AML-193 (cell line): Measurements from ENCODE around the gene CEP152.
"Not testable (repeated sequence)": the region's sequence is repeated elsewhere in the genome, so short reads cannot be mapped to it uniquely, and the experiment has no call there.

ENCODE experiments used
- DNase-seq, 2 experiments: peaks; one replicate each; lab custom pipeline; 2025; lab: John Stamatoyannopoulos, UW

CEP152 gene

DNA sequence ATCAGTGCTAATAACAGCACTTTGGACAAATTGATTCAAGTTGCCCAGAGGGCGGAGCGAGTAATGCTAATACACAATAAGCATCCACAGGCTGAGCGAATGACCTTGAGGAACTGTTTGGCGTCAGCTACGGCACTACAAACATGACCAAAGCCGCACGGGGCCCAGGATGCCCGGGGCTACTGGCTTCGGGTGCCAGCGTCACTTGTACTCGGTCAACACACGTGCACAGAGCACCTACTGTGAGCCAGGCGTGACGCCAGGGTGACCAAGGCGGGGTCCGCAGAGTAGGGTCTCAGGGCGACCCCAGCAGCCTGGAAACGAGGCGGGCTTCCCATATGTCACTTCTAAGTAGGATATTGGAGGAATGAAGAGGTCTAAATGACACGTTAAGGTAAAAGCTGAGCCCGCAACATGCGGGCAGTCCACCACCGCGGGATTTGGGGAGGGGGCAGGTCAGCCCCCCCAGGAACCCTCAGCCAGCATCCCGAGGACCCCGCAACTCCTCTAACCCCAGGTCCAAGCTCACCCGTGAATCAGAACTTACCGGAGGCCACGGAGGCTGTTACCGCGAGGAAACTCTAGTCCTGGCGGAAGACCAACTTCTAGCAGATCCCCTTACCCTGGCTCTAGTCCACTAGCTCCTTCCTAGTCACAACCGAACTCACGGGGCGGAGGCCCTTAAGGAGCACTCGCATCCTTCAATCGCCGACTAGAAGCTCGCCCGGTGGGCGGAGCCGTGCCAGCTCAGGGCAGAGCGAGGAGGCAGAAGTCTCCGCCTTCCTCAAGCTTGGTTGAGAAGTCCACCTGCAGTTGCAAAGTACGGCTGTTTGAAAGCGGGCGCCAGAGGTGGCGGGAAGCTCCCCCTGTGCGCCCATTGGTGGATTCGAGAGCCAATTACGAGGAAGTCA, at the start of gene CEP152:
Gene CEP152 (minus strand): TSS at position 656 of the 911 bp plus-strand sequence. CDS start 5,420 bp downstream, outside the sequence.
- DNase-seq: peak; percentile 97

- DNase-seq: no peak
Measured at GRCh38 chr15:48859426-48859825, 48.6 kb upstream of the CEP152 start.

DNA sequence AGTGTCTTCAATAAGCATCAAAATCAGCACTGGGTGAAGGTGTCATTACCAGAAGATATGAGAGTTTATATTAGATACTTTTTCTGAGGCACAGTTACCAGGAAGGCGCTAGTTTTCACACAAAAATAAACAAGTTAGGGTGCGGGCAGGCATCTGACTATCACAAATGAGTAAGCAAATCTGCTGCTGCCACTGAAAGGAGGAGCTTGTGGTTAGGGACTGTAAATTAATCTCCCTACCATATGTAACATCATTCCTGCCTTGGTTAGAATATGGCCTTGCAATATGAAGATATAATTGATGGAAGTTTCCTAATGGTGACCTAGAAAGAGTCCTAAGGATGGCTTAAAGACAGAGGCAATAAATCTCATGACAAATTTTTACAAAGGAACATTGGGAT, 47.5 kb upstream of the CEP152 start:
- DNase-seq: no peak

- no peak for DNase-seq
Measured at GRCh38 chr15:48856942-48857341, 46.1 kb upstream of the CEP152 start.

GRCh38 chr15:48855501-48856440, 44.9 kb upstream of the CEP152 start:
- no peak for DNase-seq

GRCh38 chr15:48854434-48854833, 43.6 kb upstream of the CEP152 start:
- not testable (repeated sequence) for DNase-seq

- no peak for DNase-seq
Measured at GRCh38 chr15:48851956-48852355, 41.1 kb upstream of the CEP152 start.

DNA sequence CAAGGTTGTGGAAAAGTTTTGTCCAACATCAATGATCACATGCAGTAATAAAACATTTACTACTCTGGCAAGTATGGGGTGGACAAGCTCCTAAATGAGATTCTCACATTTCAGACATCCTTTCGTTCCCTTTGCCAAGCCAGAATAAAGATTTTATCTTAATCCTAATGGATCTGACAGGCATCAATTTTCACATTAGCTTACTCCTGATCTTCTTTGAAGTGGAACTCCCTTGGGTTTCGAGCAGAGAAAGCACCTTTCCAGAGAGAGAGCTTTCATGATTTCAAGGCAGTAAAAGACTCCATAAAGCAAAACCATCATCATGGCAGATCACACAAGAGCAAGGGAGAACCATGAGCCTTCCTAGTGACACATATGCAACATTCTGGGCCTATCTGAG, 39.8 kb upstream of the CEP152 start:
- DNase-seq: no peak

GRCh38 chr15:48845123-48845522, 34.3 kb upstream of the CEP152 start:
- no peak for DNase-seq

DNA sequence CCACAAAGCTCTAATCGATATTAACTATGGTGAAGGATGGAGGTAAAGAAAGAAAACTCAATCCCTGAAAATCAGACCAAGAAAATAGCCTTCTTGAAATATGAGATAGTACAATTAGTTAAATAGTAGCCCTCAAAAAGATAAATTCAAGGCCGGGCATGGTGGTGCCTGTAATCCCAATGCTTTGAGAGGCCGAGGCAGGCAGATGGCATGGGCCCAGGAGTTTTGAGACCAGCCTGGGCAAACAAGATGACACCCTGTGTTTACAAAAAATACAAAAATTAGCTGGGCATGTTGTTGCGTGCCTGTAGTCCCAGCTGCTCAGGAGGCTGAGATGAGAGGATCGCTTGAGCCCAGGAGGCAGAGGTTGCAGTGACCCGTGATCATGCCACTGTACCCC, 31.6 kb upstream of the CEP152 start:
- DNase-seq: no peak

GRCh38 chr15:48834756-48835155, 23.9 kb upstream of the CEP152 start:
- DNase-seq: no peak

DNA sequence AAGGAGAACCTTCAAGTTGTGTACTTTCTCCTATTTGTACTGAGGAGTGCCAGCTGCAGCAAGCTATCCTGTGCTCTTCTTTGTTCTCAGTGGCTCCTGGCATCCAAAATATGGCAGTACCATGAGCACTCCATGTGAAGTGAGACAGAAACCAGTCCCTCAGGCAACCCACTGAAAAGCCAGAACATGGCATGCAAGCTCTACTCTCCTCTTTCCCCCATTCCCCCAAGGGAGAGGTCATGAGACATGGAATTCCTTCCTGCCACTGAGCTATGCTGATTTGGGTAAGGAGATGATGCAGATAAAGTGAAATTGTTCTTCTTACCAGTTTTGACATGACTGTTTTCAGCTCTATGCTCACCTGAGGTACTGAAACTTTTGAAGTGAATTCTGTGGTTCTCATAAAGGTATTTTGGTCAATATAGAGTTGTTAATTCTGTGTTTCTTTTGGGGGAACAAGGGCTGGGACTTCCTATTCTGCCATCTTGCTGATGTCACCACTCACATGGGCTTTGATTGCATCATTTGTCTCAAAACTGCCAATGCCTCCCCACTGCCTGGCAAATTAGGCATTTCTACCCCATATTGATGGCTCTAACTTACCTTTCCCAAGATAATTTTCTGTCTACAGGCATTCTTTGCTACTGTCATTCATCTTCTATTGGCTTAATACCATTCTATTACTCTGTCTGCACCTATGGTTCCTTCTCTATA, 22.8 kb upstream of the CEP152 start:
- DNase-seq: no peak

DNA sequence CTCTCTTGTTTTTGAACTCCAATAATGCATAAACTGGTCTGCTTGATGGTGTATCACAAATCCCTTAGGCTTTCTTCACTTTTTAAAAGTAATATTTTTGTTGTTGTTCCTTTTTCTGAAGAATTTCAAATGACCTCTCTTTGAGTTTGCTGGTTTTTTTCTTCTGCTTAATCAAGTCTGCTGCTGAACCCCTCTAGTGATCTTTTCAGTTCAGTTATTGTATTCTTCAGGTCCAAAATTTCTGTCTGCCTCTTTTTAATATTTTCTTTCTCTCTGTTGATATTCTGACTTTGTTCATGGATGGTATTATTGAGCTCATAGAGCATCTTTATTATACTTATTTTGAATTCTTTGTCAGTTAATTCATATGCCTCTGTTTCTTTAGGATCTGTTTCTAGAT, 21.8 kb upstream of the CEP152 start:
- no peak for DNase-seq

DNA sequence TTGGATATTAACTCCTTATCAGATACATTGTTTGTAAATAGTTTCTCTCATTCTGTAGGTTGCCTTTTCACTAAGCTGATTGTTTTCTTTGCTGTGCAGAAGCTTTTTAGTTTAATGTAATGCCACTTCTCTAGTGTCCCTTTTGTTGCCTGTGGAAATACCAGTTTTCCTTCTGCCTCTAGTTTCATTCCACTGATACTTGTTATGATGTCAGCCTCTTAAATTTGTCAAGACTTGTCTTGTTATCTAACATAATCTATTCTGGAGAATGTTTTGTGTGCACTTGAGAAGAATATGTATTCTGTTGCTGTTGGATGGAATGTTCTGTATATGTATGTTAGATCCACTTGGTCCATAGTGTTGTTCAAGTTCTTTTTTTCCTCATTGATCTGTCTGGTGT, 18.0 kb upstream of the CEP152 start:
- no peak for DNase-seq

DNA sequence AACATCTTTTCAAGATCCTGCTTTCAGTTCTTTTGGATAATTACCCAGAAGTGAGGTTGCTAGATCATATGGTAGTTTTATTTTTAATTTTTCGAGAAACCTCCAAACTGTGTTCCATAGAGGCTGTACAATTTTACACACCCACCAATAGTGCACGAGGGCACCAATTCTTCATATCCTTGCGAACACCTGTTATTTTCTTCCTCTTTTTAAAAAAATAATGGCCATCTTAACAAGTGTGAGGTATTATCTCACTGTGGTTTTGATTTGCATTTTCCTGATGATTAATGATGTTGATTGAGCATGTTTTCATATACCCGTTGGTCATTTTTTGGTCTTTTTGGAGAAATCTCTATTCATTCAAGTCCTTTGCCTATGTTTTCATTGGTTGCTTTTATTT, 17.6 kb upstream of the CEP152 start:
- DNase-seq: no peak

- DNase-seq: no peak
Measured at GRCh38 chr15:48825075-48825474, 14.2 kb upstream of the CEP152 start.

- no peak for DNase-seq
Measured at GRCh38 chr15:48823706-48824105, 12.8 kb upstream of the CEP152 start.

GRCh38 chr15:48823237-48823636, 12.4 kb upstream of the CEP152 start:
- no peak for DNase-seq

- DNase-seq: no peak
Measured at GRCh38 chr15:48814286-48814685, 3.4 kb upstream of the CEP152 start.

- peak; percentile 19 to 31 for DNase-seq
Measured at GRCh38 chr15:48811325-48811958, 573 bp upstream of the CEP152 start.

- no peak for DNase-seq
Measured at GRCh38 chr15:48806151-48806550, 4.7 kb downstream of the CEP152 start.

DNA sequence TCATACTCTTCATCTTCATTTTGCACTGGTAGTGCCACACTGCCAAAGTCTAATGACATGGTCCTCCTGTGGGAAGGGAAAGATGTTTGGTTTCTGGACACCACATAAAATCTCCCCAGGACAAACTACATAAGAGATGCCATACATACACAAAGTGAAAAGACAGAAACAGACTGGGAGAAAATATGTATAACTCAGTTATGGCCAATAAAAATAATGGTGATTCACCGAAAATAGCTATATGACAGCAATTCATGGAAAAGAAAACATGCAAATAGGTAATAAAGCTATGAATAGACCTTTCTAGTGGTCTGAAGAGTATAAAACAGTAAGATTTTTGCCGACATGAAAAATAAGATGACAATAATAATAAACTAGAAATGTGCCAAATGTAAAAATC, 5.3 kb downstream of the CEP152 start:
- DNase-seq: no peak
